HCEC 1CT (cell line): ENCODE data around the gene ENTR1.

Experiments
- DNase-seq: peaks from one replicate; pipeline ENCODE4 v3.0.0-alpha.2; 2017

ENTR1 gene

DNA sequence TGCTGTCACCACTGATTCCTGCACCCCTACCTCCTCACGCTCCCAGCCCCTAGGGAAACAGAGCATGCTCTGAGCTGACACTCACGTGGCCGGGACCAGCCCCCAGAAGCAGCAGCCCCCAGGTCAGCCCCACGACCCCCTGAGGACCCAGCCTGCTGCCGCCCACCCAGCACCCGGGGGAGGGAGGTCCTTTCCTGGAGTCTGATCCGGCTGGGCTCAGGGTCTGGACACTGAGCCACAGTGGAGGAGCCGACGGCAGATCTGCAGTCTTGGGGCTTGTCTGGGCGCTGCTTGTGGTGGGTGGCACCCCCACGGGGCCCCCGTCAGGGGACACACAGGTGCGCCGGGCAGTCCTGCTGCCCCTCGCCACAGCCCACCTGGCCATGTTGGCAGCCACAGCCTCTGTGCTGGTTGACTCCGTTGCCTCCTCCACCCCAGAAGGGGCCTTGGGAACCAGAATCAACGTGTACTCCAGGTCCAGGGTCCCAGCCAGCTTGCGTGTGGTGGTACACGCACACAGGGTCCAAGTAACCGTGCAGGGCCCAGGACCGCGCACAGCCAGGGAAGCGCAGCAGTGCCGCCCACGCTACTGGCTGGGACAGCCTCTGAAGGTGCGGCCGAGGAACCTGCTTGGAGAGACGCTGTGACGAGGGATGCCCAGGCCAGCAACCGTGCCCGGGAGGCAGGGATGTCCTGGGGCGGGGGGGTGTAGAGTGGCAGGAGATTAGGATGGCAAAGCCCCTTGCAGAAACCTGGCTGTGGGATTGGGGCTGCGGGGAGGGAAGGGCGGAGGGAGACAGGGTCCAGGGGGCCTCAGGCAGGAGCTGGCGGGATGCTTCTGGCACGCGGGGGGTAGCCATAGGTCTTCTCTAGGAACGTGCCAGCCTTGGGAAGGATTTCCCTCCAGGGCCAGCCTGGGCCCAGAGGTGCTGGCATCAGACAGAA is 50.4 kb downstream of the ENTR1 start:
- DNase-seq, result no peak

- DNase-seq, result no peak
Observed at GRCh38 chr9:136358888-136359287, 51.5 kb downstream of the ENTR1 start.

DNA sequence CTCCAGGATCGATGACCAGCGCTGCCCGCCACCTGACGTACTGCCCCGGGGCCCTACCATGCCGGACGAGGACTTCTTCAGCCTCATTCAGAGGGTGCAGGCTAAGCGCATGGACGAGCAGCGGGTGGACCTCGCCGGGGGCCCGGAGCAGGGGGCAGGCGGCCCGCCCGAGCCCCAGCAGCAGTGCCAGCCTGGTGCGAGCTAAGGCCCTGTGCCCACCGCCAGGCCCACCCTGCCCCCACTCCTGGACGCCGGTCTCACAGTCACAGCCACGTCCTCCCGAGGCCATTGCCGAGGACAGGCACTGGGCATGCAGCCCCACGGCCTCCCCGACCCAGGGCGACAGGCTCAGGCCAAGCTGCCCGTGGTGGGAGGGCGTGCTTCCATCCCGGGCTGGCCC is 52.4 kb downstream of the ENTR1 start:
- no peak for DNase-seq

DNA sequence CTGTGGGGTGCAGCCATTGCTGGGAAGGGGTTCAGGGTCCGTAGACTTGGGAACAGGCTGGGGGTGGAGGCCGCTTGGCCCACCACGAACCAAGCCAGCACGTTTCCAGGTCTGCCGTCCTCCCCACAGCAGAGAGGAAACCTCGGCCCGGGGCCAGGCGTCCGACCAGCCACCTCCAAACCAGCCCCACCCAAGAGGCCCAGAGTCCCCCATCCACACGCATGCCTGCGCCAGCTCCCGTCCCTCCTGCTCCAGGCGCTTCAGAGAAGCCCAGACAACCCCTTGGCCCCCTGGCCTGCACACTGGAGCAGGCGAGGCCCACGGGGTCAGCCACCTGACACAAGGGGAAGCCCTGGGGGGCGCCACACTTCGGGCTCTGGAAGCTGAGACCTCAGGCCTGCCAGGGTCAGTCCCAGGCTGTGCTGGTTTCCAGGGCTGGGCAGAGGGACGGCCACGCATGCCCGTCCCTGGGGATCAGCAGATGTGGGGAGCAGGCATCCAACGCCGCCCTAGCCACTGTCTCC is 53.1 kb downstream of the ENTR1 start:
- no peak for DNase-seq

- no peak for DNase-seq
Observed at GRCh38 chr9:136355616-136356557, 54.5 kb downstream of the ENTR1 start.

DNA sequence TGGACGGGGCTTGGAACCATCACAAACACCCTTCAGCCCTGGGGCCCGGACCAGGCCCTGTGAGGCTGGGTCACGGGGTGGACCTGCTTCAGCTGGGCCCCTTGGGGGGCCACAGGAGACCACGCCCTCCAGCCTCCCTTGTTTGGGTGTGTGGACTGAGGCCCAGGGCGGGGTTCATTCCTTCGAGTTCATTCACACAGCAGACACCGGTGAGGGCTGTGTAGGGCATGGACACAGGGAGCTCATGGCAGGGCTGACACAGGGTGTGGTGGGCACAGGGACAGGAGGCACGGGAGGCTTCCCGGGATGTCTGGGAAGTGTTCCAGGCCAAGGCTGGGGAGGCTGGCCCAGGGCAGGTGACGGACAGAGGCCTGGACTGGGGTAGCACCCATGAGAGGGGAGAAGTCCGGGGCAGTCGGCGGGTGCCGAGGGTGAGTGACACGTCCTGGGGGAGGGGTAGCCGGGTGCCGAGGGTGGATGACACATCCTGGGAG is 55.8 kb downstream of the ENTR1 start:
- no peak for DNase-seq

GRCh38 chr9:136353757-136354488 is 56.5 kb downstream of the ENTR1 start:
- DNase-seq, result no peak

DNA sequence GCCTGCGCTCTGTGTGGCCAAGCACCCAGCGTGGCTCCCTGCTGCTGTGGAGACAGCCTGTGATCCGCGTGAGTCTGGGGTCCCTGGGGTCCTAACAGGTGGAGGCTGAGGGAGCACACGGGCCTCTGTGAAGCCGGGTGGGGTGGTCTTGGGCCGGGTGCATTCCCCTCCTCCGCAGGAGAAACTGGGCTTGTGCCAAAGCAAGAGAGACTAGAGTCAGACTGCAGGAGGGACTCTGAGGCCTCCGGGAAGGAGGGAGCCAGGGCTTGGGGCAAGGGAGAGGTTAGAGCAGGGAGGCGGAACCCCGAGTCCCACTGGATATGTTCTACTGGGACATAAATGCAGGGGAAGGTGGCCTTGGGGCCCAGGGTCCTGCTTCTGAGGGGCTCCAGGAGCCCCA is 57.3 kb downstream of the ENTR1 start:
- DNase-seq, result no peak

GRCh38 chr9:136352682-136353081 is 57.7 kb downstream of the ENTR1 start:
- DNase-seq, result no peak
